Midbrain (tissue), 1 donor: Measurements from ENCODE around the gene SHC4.

Experiments used
- DNase-seq: peaks from one replicate; lab custom pipeline; 2025; lab: John Stamatoyannopoulos, UW

Gene SHC4

DNA sequence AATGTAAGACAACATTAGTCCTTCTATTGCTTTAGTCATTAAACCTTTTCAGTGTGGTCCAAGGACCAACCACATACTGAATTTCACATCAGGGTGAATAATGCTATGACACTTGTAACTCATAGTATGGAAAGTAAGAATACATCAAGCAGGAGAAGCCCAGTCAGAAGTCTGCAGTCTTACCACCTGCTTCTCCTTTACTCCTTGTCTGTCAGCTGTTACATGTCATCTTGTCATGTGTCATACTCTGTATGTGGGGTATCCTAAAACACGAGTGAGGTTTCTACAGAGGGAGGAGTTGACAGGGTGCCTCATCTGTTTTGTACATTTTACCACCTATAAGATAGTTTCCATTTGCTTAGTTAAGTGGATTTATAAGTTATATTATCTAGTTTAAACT lies 118.6 kb downstream of the SHC4 start:
- DNase-seq: no peak

DNA sequence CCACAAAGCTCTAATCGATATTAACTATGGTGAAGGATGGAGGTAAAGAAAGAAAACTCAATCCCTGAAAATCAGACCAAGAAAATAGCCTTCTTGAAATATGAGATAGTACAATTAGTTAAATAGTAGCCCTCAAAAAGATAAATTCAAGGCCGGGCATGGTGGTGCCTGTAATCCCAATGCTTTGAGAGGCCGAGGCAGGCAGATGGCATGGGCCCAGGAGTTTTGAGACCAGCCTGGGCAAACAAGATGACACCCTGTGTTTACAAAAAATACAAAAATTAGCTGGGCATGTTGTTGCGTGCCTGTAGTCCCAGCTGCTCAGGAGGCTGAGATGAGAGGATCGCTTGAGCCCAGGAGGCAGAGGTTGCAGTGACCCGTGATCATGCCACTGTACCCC lies 121.2 kb downstream of the SHC4 start:
- no peak for DNase-seq

GRCh38 chr15:48834756-48835155 lies 129.0 kb downstream of the SHC4 start:
- no peak for DNase-seq

GRCh38 chr15:48833526-48834239 lies 130.0 kb downstream of the SHC4 start:
- DNase-seq: no peak

GRCh38 chr15:48832648-48833047 lies 131.1 kb downstream of the SHC4 start:
- DNase-seq: no peak

DNA sequence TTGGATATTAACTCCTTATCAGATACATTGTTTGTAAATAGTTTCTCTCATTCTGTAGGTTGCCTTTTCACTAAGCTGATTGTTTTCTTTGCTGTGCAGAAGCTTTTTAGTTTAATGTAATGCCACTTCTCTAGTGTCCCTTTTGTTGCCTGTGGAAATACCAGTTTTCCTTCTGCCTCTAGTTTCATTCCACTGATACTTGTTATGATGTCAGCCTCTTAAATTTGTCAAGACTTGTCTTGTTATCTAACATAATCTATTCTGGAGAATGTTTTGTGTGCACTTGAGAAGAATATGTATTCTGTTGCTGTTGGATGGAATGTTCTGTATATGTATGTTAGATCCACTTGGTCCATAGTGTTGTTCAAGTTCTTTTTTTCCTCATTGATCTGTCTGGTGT lies 134.8 kb downstream of the SHC4 start:
- DNase-seq: no peak

GRCh38 chr15:48828471-48828870 lies 135.2 kb downstream of the SHC4 start:
- DNase-seq: no peak

DNA sequence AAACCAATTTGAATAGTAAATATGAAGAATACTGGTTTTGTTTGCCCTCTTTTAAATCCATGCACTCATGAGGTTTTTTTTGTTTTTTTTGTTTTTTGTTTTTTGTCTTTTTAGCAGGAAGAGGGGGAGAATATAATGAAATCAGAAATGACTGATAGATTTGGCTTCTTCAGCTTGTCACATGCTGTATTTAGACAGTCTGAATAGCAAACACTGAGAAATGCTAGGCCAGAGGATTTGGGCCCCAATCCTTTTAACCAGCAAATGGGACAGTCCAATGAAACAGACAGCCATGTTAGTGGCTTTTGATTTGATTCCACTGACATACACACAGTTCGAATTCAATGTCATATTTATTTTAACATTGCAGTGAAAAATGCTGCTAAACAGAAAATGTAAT lies 138.6 kb downstream of the SHC4 start:
- no peak for DNase-seq

- no peak for DNase-seq
These were observed 140.0 kb downstream of the SHC4 start for GRCh38 chr15:48823706-48824105.

DNA sequence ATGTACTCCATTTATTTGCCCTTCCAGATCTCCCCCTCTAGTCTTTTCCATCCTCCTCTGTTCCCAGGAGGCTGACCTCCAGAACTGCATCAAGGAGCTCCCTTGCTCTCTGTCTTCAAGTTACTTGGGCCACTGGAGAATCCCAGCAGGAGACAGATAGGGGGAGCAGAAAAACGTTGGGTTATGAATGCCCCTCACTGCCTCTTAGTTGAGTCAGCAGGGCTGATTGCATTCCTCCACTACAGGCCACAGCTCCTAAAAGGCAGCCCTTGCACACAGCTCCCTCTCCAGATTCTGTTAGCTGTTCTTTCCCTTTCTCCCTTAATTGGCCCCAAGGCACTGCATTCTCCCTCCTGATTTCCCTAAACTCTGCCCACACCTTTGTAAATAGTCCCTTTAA lies 140.5 kb downstream of the SHC4 start:
- DNase-seq: no peak

GRCh38 chr15:48814286-48814685 lies 149.4 kb downstream of the SHC4 start:
- no peak for DNase-seq

GRCh38 chr15:48811325-48811958 lies 152.3 kb downstream of the SHC4 start:
- no peak for DNase-seq

- peak; percentile 94 for DNase-seq
These were observed 153.1 kb downstream of the SHC4 start, which contains the start of gene CEP152 for GRCh38 chr15:48810414-48811324. Gene CEP152 (minus strand): TSS chr15:48811069. CDS start chr15:48805649, 5,420 bp downstream.

DNA sequence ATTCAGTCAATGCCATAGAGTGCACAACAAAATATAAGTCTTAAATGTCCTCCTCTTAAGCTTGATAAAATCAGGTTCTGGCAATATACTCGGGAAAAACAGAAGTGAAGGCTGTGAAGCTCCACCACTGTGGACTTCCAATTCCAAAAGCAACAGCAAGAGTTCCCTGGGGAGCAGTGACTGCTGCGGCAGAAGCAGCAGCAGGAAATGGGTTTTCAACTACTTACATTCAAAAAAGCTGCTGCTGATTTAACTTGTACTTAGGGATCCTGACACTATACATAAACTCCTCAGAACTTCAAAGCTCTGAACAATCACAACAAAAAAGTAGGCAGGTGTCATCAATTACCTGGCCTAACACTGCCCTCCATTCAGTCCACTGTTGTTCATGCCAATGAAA lies 157.6 kb downstream of the SHC4 start:
- DNase-seq: no peak

GRCh38 chr15:48805591-48805990 lies 158.1 kb downstream of the SHC4 start:
- no peak for DNase-seq

- no peak for DNase-seq
These were observed 159.8 kb downstream of the SHC4 start for GRCh38 chr15:48803877-48804276.

- DNase-seq: no peak
These were observed 160.9 kb downstream of the SHC4 start for GRCh38 chr15:48802867-48803266.

- no peak for DNase-seq
These were observed 161.5 kb downstream of the SHC4 start for GRCh38 chr15:48802257-48802656.

GRCh38 chr15:48800811-48801455 lies 162.8 kb downstream of the SHC4 start:
- peak; percentile 43 for DNase-seq

DNA sequence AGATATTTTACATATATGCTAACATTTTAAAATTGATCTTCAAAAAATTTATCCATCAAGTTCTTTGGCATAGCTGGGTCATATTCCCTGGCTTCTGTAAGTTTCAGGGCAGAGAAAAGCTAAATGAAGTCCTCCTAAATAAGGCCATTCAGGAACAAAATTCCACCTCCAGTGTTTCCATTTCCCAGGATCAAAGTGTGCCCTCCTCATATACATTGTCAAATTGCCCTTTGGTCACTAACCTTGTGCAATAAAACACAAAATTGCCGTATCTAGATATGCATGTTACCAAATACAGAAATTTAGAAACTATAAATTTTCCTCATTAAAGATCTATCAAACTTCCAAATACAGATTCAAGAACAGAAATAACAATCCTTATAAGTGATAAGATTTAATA lies 163.5 kb downstream of the SHC4 start:
- DNase-seq: peak; percentile 11

GRCh38 chr15:48798319-48798718 lies 165.4 kb downstream of the SHC4 start:
- DNase-seq: no peak

GRCh38 chr15:48796930-48797329 lies 166.8 kb downstream of the SHC4 start:
- no peak for DNase-seq
